ENCODE results near the gene PNPO. TPM values are rescaled to one million over a fixed set of nuclear protein-coding genes. Genes with fewer than 3 reads are reported as not detected.

Gene PNPO
- polyA plus RNA-seq, 1 of the 3 experiments (the other 2 are of a cell fraction) = 26.1 TPM

GRCh38 chr17:47975189-47975822 lies 33.9 kb downstream of the PNPO start (continued):
- TF ChIP-seq CTCF (IDR thresholded peaks at IDR 0.05) (no peak), TCF12 (IDR thresholded peaks at IDR 0.05) (no peak), RAD21 (IDR thresholded peaks at IDR 0.05; ENCODE audit: low read length) (no peak)

GRCh38 chr17:47975823-47976205 lies 34.4 kb downstream of the PNPO start:
- no peaks in the 10 kb centered on the region for H4K20me1 ChIP-seq (ENCODE audit: insufficient read depth)
- H3K4me3 ChIP-seq (ENCODE audit: low read depth in 2 of 2, low read length in 1 of 2) = no peak overlapping the region
- H3K36me3 ChIP-seq (replicated peaks in 1 of 2; ENCODE audit: control insufficient read depth in 1 of 2, insufficient read depth in 2 of 2, low read length in 1 of 2) = peaks cover 52 to 67% of the 10 kb centered on the region in 2 experiments
- H2AFZ ChIP-seq (ENCODE audit: low read depth) = no peak overlapping the region
- H3K27me3 ChIP-seq (ENCODE audit: insufficient read depth) = no peaks in the 10 kb centered on the region
- DNase-seq = no peak
- H3K27ac ChIP-seq (ENCODE audit: low read depth in 2 of 2, low read length in 1 of 2) = no peak overlapping the region
- no peaks in the 10 kb centered on the region for H3K9me2 ChIP-seq
- no peaks in the 10 kb centered on the region for H3F3A ChIP-seq (replicated peaks; ENCODE audit: insufficient read depth)
- H3K79me2 ChIP-seq (ENCODE audit: insufficient read depth) = peaks cover 23% of the 10 kb centered on the region
- H3K4me2 ChIP-seq = no peak overlapping the region
- TF ChIP-seq USF1 (IDR thresholded peaks at IDR 0.05; ENCODE audit: borderline replicate concordance, low read depth) (no peak), JUND (IDR thresholded peaks at IDR 0.05) (no peak), MXI1 (IDR thresholded peaks at IDR 0.05; ENCODE audit: low read depth, low read length) (no peak), MEF2A (IDR thresholded peaks at IDR 0.05; ENCODE audit: borderline replicate concordance, low read depth) (no peak)
- H3K9me3 ChIP-seq = no peaks in the 10 kb centered on the region
- ChIA-PET CTCF (interaction anchor here (0.5 to 41.8 kb wide), 7 partner anchors 11 to 173 kb away, joined by 3 to 1752 read pairs (median 3); partner anchors contain the start of genes PNPO, PRR15L and SCRN2), POLR2A (interaction anchor here (0.8 to 1.8 kb wide), 4 partner anchors 38 to 80 kb away, joined by 3 to 11 read pairs (median 4); partner anchors contain the start of gene SP2)
- WGBS (ENCODE audit: low lambda C conversion rate) = 92% methylated on average over 10 of the region's 10 CpGs
- no peak overlapping the region for H3K9ac ChIP-seq
- peaks cover 12 to 38% of the 10 kb centered on the region in 2 experiments; a peak in 3 of 4 replicates for H3K4me1 ChIP-seq (ENCODE audit: control insufficient read depth in 1 of 2, insufficient read depth in 2 of 2, low read depth in 1 of 2, low read length in 1 of 2)

- H3K9ac ChIP-seq = no peak overlapping the region
- H3K9me3 ChIP-seq = no peaks in the 10 kb centered on the region
- POLR2A ChIA-PET = interaction anchor here (0.6 to 7.4 kb wide), 6 partner anchors 9 to 76 kb away, joined by 3 to 189 read pairs (median 4); no protein-coding TSS in a partner anchor
- TF ChIP-seq USF1 (IDR thresholded peaks at IDR 0.05; ENCODE audit: borderline replicate concordance, low read depth) = no peak
- peak; percentile 100 for TF ChIP-seq SMC3 (IDR thresholded peaks at IDR 0.05; ENCODE audit: low read depth, low read length)
- TF ChIP-seq GATA2 (CRISPR knock-in tag; IDR thresholded peaks at IDR 0.05) = no peak
- TF ChIP-seq RAD21 (IDR thresholded peaks at IDR 0.05; ENCODE audit: low read length) = peak; percentile 99
- TF ChIP-seq CHD2 (IDR thresholded peaks at IDR 0.05; ENCODE audit: low read length, partially characterized antibody) = peak; percentile 55
- peak; percentile 38; the same call in 1 of the 2 replicates for TF ChIP-seq SIN3A (IDR thresholded peaks at IDR 0.05; ENCODE audit: borderline replicate concordance, low read depth, low read length)
- peak; percentile 49; the same call in 1 of the 2 replicates for TF ChIP-seq RCOR1 (IDR thresholded peaks at IDR 0.05; ENCODE audit: low read length)
- peak; percentile 99 for TF ChIP-seq CTCF (IDR thresholded peaks at IDR 0.05)
- no peak for TF ChIP-seq ZBTB33 (IDR thresholded peaks at IDR 0.05; ENCODE audit: borderline replicate concordance, low read depth)
These were observed 37.0 kb downstream of the PNPO start for GRCh38 chr17:47978324-47978723.

More at GRCh38 chr17:47978324-47978723, 37.0 kb downstream of the PNPO start:
- H3K27ac ChIP-seq (ENCODE audit: low read depth in 2 of 2, low read length in 1 of 2) = peak overlapping the region in 1 of 2 experiments; percentile 98; a peak in 2 of 4 replicates
- no peaks in the 10 kb centered on the region for H3K9me2 ChIP-seq
- peaks cover 0 to 49% of the 10 kb centered on the region in 2 experiments; a peak in 2 of 4 replicates for H3K4me1 ChIP-seq (ENCODE audit: control insufficient read depth in 1 of 2, insufficient read depth in 2 of 2, low read depth in 1 of 2, low read length in 1 of 2)
- H3K4me2 ChIP-seq = no peak overlapping the region
- DNase-seq = peak; percentile 95
- CTCF ChIA-PET = interaction anchor here (0.6 to 41.8 kb wide), 42 partner anchors 9 to 573 kb away, joined by 3 to 1752 read pairs (median 4); partner anchors contain the start of genes CDK5RAP3, PNPO, PRR15L and SCRN2
- no peak overlapping the region; a peak in 1 of 4 replicates for H3K4me3 ChIP-seq (ENCODE audit: low read depth in 2 of 2, low read length in 1 of 2)
- 11% methylated on average over 7 of the region's 7 CpGs for WGBS (ENCODE audit: low lambda C conversion rate)
- no peak overlapping the region for H2AFZ ChIP-seq (ENCODE audit: low read depth)
- no peaks in the 10 kb centered on the region for H3F3A ChIP-seq (replicated peaks; ENCODE audit: insufficient read depth)
- H3K79me2 ChIP-seq (ENCODE audit: insufficient read depth) = no peaks in the 10 kb centered on the region
- no peaks in the 10 kb centered on the region for H4K20me1 ChIP-seq (ENCODE audit: insufficient read depth)
- peaks cover 64 to 86% of the 10 kb centered on the region in 2 experiments for H3K36me3 ChIP-seq (replicated peaks in 1 of 2; ENCODE audit: control insufficient read depth in 1 of 2, insufficient read depth in 2 of 2, low read length in 1 of 2)
- no peaks in the 10 kb centered on the region for H3K27me3 ChIP-seq (ENCODE audit: insufficient read depth)
